GM12864 (cell line): ENCODE measurements around the gene PPIL1.

ENCODE experiments used
- DNase-seq: peaks from one replicate; pipeline ENCODE4 v3.0.0-alpha.2; 2011; ENCODE audit warnings: low read depth
- H3K4me3 ChIP-seq: 2 replicates; pipeline ENCODE4 v1.5.1; 2011; ENCODE audit warnings: mild to moderate bottlenecking, low read depth, low read length, control low read depth
- CTCF ChIP-seq: IDR thresholded peaks from 2 replicates; pipeline ENCODE4 v1.5.1; 2011; ENCODE audit warnings: low read depth, mild to moderate bottlenecking, moderate library complexity, low read length, control low read depth, inconsistent platforms; ENCODE audit errors: missing control alignments

The PPIL1 gene

GRCh38 chr6:36915599-36915998, 41.0 kb upstream of the PPIL1 start:
- no peak overlapping the region for H3K4me3 ChIP-seq
- TF ChIP-seq CTCF, result no peak
- no peak for DNase-seq

- H3K4me3 ChIP-seq, result no peak overlapping the region
- DNase-seq, result no peak
- TF ChIP-seq CTCF, result no peak
These were observed 39.7 kb upstream of the PPIL1 start for GRCh38 chr6:36914227-36914794.

GRCh38 chr6:36913082-36913481, 38.5 kb upstream of the PPIL1 start:
- DNase-seq, result no peak
- TF ChIP-seq CTCF, result no peak
- no peak overlapping the region for H3K4me3 ChIP-seq

- TF ChIP-seq CTCF, result no peak
- H3K4me3 ChIP-seq, result no peak overlapping the region
- peak; percentile 71 for DNase-seq
These were observed 38.0 kb upstream of the PPIL1 start for GRCh38 chr6:36912586-36912985.

- TF ChIP-seq CTCF, result no peak
- DNase-seq, result no peak
- no peak overlapping the region for H3K4me3 ChIP-seq
These were observed 37.4 kb upstream of the PPIL1 start for GRCh38 chr6:36912030-36912454.

GRCh38 chr6:36908747-36909146, 34.1 kb upstream of the PPIL1 start:
- H3K4me3 ChIP-seq, result no peak overlapping the region
- DNase-seq, result no peak
- no peak for TF ChIP-seq CTCF

GRCh38 chr6:36907781-36908180, 33.2 kb upstream of the PPIL1 start:
- H3K4me3 ChIP-seq, result no peak overlapping the region
- no peak for TF ChIP-seq CTCF
- DNase-seq, result no peak
